ENCODE measurements around the gene TPCN2.

DNA sequence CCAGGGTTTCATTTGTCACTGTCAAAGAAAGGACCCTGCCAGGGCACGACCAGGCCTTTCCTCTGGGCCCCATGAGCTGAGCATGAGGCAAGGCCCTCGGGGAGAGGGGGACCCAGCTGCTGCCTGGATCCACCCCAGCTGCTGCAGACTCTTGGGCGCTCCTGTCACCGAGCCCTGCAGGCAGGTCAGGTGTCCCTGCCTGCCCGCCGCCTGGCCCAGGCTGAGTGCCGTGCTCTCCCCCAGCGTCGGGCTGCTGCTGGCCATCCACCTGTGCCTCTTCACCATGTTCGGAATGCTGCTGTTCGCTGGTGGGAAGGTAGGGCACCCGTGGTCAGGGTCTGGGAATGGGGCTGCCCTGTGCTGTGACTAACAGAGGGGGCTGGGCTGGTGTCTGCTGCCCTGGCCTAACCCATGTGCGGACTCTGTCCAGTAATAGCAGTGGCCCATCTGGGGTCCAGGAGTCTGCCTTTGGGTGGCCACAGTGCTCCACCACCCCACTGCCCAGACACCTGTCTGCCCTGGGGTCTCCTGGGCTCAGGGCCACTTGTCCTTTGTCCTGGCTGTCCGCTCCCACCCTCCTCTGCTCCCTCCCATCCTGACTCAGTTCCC is 15.0 kb downstream of the TPCN2 start:
- no peak for TF ChIP-seq POLR2A (IDR thresholded peaks at IDR 0.05)
- TF ChIP-seq, protein P1, sequence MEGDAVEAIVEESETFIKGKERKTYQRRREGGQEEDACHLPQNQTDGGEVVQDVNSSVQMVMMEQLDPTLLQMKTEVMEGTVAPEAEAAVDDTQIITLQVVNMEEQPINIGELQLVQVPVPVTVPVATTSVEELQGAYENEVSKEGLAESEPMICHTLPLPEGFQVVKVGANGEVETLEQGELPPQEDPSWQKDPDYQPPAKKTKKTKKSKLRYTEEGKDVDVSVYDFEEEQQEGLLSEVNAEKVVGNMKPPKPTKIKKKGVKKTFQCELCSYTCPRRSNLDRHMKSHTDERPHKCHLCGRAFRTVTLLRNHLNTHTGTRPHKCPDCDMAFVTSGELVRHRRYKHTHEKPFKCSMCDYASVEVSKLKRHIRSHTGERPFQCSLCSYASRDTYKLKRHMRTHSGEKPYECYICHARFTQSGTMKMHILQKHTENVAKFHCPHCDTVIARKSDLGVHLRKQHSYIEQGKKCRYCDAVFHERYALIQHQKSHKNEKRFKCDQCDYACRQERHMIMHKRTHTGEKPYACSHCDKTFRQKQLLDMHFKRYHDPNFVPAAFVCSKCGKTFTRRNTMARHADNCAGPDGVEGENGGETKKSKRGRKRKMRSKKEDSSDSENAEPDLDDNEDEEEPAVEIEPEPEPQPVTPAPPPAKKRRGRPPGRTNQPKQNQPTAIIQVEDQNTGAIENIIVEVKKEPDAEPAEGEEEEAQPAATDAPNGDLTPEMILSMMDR (IDR thresholded peaks at IDR 0.05) = no peak
